HG02852 (cell line): ENCODE measurements around the gene PODXL2.
"Not testable (repeated sequence)": the region's sequence is repeated elsewhere in the genome, so short reads cannot be mapped to it uniquely, and the experiment has no call there.

Experiments used
- ATAC-seq: cut with Tn5 transposase; IDR thresholded peaks from one replicate; pipeline ENCODE4 v1.9.1; 2021; ENCODE audit warnings: mild to moderate bottlenecking, moderate library complexity; ENCODE audit not compliant: unreplicated experiment

Gene PODXL2

GRCh38 chr3:127604546-127605165 lies 24.3 kb upstream of the PODXL2 start:
- ATAC-seq: no peak

DNA sequence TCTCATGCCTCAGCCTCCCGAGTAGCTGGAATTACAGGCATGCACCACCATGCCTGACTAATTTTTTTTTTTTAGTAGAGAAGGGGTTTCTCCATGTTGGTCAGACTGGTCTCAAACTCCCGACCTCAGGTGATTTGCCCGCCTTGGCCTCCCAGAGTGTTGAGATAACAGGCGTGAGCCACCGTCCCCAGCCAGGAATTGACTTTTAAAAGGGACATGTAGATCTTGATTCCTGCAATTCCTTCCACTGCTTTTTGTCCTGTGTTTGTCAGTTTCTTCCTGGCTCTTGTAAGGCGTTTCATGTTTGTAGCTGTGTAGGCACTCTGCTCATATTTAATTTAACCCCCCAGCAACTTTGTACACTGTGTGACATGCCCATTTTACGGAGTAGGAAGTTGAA lies 23.4 kb upstream of the PODXL2 start:
- not testable (repeated sequence) for ATAC-seq

GRCh38 chr3:127606086-127606805 lies 22.7 kb upstream of the PODXL2 start:
- no peak for ATAC-seq

DNA sequence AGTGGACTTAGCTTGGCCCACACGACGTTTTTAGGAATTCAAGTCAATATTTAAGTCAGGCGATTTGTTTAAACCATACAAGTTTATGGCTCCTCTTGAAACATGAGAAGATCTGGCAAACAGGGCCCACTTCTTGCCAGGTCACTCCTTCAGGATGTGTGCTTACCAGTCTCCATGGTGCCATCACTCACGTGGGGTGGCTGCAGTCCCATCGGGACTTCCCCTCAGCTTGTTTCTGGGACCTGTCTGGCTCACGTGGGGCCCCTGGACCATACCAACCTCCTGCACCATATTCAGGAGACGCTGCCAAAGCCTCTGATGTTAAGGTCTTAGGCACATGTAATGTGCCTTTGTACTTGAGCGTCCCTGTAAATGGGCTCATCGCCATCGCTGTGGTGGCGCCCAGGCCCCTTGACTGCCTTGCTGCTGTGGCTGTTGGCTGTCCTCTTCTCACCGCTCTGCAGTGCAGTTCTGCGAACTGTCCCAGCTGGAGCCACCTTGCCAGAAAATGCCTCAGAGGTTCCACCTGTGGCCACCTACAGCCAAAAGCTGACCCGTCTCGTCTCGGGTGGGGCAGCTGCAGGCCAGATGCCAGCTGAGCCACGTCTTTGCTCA lies 21.9 kb upstream of the PODXL2 start:
- no peak for ATAC-seq

- no peak for ATAC-seq
These were observed 21.2 kb upstream of the PODXL2 start for GRCh38 chr3:127607675-127608361.

DNA sequence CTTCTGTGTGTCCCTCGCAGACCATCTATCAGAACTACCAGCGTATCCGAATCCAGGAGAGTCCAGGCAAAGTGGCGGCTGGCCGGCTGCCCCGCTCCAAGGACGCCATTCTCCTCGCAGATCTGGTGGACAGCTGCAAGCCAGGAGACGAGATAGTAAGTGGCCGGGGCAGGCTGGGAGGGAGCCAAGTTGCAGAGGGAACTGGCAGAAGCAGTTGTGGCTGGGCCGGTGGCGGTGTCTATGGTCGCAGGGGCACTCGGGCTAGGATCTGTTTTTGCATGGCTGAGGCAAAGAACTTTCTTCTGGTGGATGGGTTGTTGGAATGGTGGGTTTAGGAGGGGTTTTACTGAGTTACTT lies 20.6 kb upstream of the PODXL2 start:
- no peak for ATAC-seq

GRCh38 chr3:127610105-127610504 lies 18.9 kb upstream of the PODXL2 start:
- no peak for ATAC-seq

GRCh38 chr3:127611251-127611650 lies 17.7 kb upstream of the PODXL2 start:
- ATAC-seq: no peak

DNA sequence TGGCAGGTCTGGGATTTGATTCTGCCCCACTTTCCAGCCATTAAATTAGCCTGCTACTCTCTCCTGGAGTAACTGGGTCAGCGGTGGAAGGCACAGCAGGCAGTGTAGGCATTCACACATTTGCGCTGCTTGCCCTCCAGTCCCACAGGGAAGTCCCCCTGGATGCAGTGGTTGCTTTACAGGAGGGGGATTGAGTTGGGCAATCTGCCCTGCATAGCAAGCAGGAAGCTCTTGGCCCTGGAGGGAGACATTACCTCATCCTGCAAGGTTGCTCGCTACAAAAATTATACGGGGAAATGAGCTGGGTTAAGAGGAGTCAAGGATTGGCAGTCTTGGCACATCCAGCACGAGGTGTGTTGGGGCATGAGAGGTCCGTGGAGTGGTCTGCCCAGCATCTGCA lies 16.0 kb upstream of the PODXL2 start:
- ATAC-seq: no peak

- no peak for ATAC-seq
These were observed 15.6 kb upstream of the PODXL2 start for GRCh38 chr3:127613406-127613805.

GRCh38 chr3:127614928-127615589 lies 13.9 kb upstream of the PODXL2 start:
- no peak for ATAC-seq

DNA sequence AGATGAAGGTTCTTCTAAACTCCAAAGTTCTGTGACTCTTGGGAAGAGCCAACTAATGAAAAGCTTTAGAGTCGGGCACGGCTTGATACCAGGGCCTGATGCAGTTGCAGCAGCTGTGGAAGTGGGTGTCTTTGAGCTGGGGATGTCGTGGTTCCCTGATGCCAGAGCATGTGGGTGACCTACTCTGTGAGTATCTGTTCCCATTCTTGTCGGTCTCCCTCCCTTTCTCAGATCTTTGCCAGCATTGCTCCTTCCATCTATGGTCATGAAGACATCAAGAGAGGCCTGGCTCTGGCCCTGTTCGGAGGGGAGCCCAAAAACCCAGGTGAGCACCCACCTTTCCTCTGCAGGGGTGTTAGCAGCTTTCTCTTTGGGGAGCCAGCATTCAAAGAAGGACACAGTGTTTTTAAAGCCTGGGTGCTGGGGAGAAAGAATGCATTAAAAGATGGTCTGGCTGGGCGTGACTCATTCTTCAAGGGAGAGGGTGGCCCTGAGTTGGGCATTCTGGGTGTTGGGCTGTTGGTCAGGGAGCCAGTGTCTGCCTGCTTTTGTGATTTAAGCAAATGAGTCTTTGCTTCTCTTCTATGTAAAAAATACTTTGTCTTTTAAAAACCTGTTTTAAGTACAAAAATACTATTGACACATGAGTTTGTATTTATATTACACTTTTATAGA lies 13.2 kb upstream of the PODXL2 start:
- ATAC-seq: no peak

- ATAC-seq: no peak
These were observed 12.0 kb upstream of the PODXL2 start for GRCh38 chr3:127616836-127617605.

DNA sequence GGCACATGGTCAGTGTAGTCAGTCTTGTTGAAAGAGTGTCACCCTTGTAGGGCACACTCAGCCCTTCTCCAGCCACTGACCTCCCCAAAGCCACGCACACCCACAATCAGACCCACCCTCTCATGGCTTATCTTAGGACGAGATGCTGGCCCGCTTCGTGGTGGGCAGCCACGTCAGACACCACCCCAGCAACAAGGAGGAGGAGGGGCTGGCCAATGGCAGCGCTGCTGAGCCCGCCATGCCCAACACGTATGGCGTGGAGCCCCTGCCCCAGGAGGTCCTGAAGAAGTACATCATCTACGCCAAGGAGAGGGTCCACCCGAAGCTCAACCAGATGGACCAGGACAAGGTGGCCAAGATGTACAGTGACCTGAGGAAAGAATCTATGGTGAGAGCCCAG lies 10.1 kb upstream of the PODXL2 start:
- no peak for ATAC-seq

DNA sequence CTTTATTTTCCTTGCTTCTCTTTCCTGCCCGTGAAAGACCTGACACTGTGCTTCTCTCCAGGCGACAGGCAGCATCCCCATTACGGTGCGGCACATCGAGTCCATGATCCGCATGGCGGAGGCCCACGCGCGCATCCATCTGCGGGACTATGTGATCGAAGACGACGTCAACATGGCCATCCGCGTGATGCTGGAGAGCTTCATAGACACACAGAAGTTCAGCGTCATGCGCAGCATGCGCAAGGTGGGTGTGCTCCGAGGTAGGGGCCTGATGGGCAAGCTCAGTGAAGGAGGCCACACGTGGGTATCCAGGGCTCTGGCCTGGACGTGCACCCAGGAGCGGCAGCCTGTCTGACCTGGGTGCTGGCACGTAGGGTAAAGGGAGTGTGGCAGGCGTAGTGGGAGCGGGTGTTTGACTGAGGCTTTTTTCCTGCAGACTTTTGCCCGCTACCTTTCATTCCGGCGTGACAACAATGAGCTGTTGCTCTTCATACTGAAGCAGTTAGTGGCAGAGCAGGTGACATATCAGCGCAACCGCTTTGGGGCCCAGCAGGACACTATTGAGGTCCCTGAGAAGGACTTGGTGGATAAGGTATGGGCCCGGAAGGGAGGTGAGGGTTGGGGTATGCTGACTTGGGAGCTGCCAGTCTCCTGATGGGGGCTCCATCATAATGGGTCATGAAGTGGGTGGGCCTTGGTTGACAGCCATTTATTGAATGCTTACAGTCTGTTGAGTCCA lies 8.2 kb upstream of the PODXL2 start:
- ATAC-seq: no peak

GRCh38 chr3:127622031-127622430 lies 7.0 kb upstream of the PODXL2 start:
- ATAC-seq: no peak

DNA sequence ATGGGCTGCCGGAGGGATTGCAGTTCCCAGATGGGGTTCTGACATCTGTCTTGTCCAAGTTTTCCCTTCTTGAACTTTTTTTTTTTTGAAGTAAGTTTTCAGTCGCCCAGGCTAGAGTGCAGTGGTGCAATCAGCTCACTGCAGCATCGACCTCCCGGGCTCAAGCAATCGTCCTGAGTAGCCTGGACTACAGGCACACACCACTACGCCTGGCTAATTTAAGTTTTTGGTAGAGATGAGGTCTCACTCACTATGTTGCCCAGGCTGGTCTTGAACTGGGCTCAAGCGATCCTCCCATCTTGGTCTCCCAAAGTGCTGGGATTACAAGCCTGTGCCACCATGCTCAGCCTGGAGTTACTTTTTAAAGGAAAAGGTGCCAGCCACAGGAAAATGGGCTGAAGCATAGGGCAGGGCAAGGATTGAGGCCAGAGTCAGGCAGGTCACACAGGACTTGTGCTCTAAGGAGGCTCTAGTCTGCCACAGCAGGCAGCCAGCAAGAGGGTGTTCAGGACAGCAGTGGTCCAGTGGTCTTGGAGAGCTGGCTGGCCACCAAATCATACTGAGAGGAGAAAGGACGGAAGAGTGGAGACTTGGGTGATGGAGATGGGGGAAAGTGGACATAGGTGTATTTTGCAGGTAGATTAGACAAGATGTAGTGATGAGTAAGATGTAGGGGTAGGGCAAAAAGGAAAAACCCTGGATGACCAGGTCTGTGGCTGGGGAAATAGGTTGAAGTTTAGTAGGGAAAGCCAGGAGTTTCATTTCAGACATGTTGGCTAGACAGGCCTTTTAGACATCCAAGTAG lies 6.0 kb upstream of the PODXL2 start:
- no peak for ATAC-seq

DNA sequence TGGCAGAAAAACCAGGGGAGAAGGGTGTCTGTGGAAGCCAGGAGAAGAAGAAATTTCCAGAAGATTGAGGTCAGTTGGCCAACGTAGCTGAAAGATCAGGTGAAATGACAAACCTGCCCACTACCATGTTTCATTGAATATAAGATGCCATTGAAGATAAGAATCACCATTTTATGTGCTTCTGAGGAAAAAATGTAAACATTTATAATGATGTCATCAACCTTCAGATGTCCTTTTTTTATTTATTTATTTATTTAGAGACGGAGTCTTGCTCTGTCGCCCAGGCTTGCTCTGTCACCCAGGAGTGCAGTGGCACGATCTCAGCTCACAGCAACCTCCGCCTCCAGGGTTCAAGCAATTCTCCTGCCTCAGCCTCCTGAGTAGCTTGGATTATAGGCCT lies 4.9 kb upstream of the PODXL2 start:
- ATAC-seq: no peak

DNA sequence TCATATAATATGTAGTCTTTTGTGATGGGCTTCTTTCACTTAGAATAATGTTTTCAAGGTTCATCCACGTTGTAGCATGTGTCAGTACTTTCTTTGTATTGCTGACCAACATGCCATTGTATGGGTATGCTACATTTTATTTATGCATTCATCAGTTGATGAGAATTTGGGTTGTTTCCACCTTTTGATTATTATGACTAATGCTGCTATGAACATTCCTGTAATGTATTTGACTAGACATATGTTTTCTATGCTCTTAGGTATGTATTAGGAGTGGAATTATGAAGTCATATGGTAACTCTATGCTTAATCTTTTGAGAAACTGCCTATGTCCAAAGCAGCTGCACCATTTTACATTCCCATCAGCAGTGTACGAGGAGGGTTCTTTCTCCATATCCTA lies 3.2 kb upstream of the PODXL2 start:
- no peak for ATAC-seq
